NCI-H146 treated with DMSO at 0.1 percent for 48 hours (cell line): ENCODE results near the gene PNMA6E.

Source experiments
- DNase-seq: peaks from one replicate; lab custom pipeline; 2025; ENCODE audit not compliant: unreplicated experiment; lab: John Stamatoyannopoulos, UW

The PNMA6E gene

DNA sequence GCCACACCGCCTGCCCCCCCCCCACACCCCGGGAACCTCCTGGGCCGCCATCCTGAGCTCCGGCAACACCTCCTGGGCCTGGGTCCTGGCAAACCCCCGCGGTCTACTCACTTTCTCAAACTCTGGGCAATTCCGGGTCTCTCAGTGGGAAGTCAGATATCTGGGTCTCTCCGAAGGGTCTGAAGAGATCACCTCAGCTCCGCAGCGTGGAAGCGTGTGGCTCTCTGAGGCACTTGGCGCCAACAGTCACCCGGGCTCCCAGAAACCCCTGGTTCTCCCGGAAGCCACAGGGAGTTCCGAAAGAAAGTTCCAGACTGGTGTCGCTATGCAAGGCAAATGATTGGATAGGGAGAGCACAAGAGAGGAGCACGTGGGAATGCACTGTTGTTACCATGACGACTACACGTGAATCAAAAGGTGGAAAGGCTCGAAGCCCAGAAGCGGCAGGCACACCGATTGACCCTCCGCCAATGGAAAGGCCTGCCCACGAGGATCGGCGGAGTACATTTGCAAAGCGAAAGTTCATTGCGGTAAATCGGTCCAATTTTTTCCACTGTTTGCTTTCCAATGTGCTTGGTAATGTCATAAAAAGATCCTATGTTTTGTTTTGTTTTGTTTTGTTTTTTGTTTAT is at the start of gene PNMA6E:
Gene PNMA6E, minus strand, starts transcription at position 218 of the 632 bp plus-strand sequence. CDS start 2,501 bp downstream, outside the sequence.
- no peak for DNase-seq

DNA sequence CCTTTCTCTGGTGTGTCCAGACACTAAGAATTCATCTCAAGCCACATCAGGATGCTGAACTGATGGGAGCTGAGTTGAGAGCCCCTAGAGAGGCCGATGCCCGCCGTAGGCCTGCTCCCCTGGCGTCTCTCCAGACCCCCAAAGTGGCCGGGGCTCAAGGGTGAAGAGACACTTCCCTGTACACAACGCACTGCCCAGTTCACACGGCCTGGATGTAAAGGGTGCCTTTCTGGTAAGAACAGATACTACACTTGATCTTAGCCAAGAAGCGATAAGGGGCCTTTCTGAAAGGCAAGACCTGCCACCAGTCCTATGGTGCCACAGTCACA is 49.8 kb upstream of the PNMA6E start:
- no peak for DNase-seq

DNA sequence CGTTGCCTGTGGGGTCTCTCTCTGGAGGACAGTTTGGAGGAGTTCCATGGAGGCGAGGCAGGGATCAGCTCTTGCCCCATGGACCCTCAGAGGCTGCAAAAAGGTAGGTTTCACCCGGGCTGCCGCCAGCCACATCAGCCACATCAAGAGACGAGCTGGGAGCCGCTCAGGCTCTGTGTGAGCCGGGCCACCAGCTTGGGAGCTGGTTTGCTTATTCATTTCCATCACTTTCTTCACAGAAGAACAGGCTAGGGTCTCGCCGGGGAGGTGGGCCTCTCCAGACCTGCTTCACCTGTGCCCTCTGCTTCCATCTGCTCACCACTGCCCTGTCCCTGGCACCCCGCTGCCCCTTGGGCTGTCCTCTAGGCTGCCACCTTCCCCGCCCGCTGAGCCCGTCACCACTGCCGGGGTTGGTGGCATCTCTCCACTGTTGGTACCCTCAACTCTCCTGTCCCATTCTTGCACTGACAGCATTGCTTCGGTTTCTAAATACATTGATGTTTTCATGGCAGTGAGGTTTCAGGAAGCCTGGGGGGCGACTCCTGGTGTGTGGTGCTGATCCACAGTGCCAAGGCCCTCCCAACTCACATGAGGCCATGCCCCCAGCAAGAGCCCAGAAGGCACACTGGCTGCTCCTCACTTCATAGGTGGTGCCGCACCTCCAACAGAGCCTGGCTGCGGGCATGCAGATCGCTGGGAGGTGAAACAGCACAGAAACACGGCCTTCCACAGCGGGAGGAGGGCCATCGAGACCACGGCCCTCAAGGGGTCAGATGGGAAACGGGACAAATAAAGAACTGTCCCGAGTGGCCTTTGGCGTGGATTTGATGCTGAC is 49.2 kb upstream of the PNMA6E start:
- DNase-seq: no peak

DNA sequence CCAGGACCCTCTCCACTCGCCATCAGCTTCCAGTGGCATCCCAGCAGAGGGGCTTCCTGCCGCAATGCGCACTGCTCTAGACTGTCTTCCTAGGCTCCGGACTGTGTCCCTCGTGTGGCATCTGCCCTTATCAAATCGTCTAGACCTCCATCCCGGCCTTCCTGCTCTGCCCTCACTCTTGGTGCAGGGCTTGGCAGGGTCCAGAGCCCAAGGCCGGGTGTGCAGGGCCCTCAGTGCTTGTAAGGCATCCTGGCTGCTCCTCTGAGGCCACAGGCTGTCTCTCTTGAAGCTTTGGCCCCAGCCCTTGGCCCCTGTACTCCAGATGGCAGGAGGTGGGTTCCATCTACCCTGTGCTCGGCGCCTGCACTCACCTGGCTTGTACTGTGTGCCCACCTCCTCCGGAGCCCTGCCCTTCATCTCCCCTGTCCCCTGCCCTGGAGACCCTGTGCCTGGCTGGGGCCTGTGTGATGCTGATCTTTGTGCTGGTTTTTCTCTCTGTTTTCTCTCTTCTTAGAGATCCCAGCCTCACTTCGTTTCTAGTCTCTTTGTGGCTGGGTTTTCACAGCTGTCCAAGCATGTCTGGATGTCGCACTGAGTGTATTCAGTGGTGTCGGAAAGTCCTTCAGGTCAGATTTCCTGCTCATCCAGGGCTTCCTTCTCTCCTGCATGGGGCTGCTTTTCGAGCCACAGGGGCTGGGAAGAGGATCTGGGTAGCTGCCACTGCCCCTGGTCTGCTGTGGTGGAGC is 48.4 kb upstream of the PNMA6E start:
- DNase-seq: no peak

DNA sequence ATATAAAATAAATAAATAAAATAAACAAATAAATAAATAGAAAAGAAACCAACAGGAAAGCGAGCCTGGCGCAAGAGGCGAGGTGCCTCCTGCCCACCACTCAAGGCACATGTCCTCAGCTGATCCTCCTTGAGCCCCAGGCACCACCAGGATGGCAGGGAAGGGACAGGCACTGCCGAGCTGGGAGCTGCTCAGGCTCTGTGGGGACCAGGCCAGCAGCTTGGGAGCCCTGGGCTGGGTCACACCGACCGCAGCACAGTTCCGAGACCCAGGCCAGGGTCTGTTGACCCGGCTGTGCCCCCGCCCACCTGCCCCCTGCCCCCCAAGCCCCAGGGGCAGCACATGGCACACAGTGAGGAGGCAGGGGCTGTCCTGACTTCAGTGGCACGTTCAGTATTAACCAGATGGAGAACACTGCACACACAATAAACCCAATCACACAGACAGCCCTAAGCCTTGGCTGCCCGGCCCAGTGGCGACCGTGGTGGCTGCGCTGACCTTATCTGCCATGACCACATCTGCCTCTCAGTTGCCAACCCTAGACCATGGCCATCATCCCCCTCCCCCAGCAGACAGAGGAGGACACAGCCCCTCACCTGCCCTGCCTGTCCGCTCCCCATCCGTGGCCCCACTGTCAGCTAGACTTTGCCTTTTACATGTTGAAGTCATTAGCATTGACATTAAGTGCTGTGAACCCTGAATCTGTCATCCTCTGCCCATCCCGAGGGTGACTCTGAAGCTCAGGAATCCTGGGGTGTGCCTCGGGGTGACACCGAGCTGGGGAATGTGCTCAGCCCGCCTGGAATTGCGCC is 47.6 kb upstream of the PNMA6E start:
- DNase-seq: no peak

DNA sequence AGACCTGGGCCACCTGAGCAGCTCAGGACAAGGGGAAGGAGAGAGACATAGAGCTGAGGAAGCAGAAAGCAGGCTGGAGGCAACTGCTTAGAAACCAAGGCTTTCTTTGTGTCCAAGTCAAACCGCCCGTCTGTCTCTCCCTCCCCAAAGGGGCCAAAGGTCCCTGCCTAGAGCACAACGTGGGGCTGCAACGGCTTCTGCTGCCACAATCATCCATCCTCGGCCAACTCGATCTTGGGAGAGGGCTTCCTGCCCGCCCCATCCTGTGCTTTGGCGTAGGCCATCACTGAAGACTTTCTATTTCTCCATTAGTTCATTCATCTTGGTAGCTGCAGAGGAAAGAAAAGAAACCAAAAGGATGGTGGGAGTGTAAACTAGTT is 46.4 kb upstream of the PNMA6E start:
- DNase-seq: no peak

DNA sequence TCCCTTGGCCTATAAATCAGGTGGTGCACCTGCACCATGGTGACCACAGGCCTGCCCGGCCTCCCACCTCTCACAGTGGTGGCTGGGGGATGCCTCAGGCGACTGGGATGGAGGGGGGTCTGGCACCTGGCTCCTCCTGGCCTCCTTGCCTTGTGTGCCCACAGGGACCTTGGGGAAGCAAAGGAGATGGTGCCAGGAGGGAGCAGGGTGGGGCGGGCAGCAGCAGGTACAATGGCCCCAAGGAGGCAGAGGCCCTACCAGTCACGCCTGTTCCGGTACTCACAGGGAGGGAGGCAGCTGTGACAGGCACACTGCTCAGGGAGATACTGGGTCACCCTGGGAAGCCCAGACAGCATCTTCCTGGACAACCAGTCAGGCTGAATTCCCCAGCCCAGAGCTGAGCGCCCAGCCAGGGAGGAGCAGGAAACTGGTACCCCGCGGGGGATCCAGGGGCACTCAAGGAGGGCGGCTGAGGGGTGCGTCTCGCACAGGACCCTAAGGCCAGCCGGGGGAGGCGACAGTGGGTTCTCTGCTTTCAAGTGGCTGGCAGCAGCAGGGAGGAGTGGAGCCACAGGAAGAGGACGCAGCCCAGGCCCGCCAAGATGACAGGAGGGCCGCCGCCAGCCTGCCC is 45.9 kb upstream of the PNMA6E start:
- no peak for DNase-seq

DNA sequence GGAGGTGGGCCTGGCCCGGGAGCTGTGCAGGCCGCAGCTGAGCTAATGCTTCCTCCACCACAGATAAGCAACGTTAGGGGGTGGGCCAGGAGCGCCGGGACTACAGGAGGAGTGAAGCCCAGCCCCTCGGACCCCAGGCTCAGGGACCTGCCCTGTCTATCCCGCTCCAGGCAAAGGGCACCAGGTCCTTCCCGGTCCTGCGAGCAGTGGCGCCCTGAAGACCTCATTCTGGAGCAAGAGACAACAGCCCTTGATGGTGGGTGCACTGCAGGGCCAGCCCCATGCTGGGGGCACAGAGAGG is 45.4 kb upstream of the PNMA6E start:
- no peak for DNase-seq

DNA sequence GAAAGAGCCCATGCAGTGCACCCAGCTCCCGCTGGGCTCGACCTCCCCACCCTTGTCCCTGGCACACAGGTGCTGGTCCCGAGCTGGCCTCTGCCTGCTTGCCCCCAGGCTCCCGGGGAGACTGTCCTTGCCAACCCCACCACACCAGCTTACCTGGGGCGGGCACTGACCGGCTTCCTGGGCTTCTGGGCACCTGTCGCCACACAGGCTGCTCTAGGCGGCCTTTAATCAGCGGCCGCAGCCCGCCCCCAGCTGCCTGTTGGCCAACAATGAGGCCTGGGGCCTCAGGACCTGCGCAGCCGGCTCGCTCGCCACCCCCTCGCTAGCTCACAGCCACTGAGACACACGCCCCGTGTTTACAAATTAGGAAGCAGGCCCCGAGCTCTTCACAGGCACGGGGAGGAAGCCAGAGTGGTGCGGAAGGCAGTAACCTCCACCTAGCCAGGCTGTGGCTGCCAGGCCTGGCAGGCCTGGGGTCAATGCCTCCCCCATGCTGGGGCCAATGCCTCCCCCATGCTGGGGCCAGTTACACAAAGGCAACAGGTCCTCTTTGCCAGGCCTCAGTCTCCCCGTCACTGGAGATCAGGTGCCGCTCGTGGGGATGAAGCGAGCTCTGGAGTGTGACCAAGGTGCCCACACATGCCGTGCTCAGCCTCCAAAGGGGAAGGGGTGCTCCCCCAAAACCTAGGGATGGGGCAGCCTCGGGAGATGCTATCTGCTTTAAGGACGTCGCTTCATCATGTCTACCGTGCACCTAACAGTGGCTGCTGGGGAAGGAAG is 44.9 kb upstream of the PNMA6E start, which contains the start of gene TREX2:
Gene TREX2, minus strand, starts transcription at position 201 of the 780 bp plus-strand sequence. CDS start 626 bp downstream, outside the sequence.
- no peak for DNase-seq

DNA sequence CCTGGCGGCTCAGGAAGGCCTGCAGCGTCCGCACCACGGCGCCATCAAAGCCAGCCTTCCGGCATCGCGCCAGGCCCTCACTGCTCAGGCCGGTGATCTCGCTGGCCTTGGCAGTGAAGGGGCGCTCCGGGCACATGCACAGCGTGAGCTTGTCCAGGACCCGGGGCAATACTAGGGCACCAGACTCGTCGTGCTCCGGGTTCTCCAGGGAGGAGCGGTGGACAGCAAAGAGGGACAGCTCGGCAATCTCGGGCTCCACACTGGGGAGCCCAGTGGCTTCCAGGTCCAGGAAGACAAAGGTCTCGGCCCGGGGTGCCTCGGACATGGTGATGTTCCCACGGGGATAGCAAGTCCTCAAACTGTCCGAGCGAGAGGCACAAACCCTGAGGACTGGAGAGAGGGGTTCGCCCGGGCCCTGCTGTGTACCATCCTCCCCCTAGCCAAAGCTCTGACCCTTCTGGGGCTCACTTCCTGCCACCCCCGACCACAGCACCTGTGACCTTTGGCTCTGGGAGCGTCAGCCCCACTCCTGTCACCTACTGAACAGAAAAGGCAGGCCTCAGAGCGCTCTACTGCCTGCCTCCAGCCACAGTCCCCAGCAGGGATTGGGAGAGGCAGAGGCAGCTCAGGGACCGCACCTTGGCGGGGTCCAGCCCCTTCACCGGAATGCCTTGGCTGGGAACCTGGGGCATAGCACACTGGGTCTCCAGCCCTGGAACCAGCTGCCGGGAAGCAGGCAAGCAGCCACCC is 44.1 kb upstream of the PNMA6E start:
- no peak for DNase-seq

DNA sequence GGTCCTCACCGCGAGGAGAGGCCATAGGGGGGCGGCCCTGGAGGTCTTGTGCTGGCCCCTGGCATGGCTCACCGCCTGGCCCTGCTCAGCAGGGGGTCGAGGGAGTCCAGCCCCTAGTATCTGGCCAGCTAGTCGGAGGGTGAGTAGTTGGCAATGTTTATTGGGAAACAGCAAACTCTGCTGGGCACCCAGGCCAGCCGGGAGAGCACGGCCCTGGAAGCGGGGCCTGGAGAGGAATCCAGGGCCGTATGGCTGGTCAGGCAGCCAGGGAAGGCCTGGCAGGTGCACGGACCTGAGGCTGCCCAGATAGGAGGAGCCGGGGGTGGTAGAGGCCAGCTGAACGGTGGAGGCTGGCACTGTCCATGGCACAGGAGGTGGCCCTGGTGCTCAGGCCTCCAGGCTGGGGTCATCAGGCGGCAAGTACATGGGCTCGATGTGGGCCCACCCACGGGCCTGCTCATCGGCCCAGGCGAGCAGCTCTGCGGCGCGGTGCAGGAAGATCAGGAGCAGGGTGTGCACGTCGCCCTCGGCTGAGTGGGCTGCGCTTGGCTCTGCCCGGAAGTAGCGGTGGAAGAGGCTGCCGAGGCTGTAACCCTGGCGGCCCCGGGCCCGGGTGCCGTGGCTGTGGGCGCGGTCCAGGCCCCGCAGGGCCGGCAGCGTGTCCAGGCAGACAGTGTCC is 43.3 kb upstream of the PNMA6E start:
- no peak for DNase-seq

DNA sequence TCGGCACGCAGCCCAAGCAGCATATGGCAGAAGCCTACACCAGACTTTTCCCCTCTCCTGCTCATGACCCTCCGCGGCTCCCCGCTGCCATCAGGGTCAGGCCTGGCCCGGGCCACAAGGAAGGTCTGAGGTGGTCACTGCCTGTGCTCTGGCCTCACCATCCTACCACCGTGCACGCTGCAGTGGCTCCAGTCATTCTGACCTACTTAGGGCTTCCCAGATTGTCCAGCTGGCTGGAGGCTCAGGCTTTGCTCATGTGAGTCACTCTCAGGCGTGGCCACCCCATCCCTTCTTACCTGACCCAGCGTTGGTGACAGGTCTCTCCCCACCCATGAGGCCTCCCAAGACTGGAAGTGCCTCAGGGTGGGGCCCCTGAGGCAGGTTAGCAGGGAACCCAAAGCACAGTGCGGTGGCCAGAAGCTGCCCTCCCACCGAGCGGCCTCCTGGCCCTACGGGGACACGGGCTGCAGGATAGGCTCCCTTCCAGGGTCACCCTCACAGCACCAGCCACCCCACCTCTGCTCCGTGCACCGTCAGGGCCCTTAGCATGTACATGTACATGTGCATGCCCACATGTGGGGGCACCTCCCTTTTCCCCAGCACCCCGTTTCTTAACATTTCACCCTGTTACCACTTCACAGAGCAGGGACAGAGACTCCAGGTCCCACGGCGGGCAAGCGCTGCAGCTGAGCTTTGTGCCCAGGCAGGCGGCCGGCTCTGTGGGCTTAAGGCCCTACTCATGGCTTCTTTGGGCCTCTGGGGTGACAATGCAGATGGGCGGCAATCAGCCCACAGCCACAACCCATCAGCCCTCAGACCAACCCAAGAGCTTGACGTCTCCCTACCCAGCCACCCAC is 42.6 kb upstream of the PNMA6E start:
- DNase-seq: no peak

DNA sequence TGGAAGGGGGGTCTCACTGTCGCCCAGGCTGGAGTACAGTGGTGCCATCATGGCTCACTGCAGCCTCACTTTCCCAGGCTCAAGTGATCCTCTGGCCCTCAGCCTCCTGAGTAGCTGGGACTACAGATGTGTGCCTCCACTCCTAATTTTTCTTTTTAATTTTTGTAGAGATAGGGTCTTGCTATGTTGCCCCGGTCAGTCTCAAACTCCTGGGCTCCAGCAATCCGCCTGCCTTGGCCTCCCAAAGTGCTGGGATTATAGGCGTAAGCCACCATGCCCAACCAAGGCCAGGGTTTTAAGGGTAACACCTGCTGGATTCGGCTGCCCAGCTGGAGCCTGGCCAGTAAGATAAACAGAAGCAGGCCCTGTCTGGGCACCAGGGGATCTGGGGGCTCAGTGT is 41.3 kb upstream of the PNMA6E start:
- DNase-seq: no peak

DNA sequence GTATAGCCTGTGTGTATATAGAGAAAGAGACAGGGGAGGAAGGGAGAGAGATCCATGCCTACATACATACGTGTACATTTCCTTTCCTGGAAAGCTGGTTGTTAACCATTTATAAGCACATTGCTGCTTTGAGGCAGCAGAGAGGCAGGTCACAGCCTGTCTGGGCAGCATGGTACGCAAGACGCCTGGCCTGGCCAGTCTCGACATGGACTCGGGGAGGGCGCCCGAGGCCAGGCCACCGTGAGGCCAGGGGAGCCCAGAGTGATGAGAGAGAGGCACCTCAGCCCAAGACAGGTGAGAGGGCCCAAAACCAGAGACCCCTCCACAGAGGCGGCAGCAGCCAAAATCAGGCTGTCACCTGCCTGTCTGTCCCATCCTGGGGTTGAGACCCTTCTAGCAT is 40.8 kb upstream of the PNMA6E start:
- no peak for DNase-seq

DNA sequence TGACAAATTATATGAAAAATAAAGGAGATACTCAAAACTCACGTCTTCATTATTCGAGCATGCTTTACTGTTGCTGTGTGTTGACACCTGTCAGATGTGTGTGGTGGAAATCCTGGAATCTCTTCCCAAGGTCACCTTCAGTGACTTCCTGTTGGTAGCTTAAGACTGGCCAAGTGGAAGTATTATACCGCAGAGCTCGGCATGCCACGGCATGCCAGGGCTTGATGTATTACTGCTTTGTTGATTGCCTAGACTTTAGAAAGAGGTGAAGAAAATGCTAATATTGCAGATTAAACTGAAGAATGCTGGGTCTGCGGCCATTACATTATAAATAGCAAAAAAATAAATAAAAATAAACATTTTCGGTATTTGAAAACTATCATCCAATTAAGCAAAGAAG is 40.1 kb upstream of the PNMA6E start:
- no peak for DNase-seq

DNA sequence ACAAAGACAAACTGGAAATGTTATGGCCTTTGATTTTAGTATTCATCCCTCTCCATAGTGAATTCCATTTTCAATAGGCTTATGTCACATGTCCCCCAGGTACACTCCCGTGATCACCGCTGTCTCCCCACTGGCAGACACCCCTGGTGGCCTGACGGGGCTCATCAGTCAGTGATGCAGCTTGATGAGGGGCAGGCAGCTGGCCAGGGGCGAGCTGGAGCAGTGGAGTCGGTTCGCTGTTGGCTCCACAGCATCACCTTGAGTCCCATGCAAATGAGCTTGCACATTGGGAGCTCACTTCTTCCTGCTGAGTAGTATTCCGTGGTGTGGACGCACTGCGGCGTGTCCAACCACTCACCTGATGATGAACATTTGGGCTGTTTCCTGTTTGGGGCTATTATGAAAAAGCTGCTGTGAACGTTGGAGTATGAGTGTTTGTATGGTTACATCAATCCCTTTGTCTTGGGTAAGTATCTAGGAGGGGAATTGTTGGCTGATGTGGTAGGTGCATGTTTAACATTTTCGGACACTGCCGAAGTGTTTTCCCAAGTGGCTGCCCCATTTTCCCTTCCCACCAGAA is 39.5 kb upstream of the PNMA6E start:
- DNase-seq: no peak

DNA sequence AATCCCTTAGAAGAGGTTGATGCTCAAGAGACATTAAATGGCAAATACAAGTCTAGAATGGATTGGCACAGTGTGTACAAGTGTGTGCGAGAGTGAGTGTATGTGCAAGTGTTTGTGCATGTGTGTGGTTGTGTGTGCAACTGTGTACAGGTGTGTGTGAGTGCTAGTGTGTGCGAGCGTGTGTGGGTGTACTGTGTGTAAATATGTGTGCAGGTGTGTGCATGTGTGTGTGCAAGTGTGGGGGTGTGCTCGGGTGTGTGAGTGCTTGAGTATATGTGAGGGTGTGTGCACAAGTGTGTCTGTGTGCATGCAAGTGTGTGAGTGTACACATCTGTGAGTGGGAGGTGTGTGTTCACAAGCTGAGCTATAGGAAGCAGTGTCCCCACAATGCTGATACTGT is 38.8 kb upstream of the PNMA6E start:
- no peak for DNase-seq

DNA sequence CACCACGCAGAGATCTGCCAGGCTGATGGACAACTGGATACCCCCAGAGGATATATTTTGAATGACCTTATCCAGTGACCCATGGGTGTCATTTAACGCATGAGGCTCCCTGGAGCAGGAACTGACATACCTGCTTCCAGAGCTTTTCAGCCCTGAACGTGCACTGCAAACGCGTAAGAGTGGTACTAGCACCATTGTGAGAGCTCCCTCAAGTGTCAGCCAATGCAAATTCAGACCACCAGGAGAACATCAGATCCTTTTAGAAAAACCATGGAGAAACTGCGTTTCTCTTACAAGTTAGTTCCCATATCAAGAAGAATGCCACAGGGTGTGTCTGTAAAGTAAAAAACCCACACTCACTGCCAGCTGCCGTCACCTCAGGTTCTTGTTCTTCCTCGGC is 37.4 kb upstream of the PNMA6E start:
- DNase-seq: peak; percentile 6
